Heart right ventricle (tissue), 16 donors: Measurements from ENCODE around the gene WDPCP. TPM values are rescaled to one million over a fixed set of nuclear protein-coding genes. Genes with fewer than 3 reads are reported as not detected.

Source experiments
- ATAC-seq, 8 donors: fragments of 200-7000 bp; cut with Tn5 transposase; one replicate each; pipeline ENCODE4 v1.9.1; 2020; ENCODE audit warnings: mild to moderate bottlenecking in 8 of 8, moderate library complexity in 8 of 8, moderate number of reproducible peaks in 1 of 8
- DNase-seq, 2 donors: peaks; one replicate each; pipeline ENCODE4 v3.0.0-alpha.2; 2020
- H3K27ac ChIP-seq, 10 donors: fragments of 200-600 bp; sonication (generic) in 2 of 10; one replicate each; pipeline versions ENCODE4 v1.5.0 to v1.8.0; 2020 to 2022; ENCODE audit warnings: mild to moderate bottlenecking in 3 of 10
- H3K27me3 ChIP-seq, 7 donors: fragments of 200-600 bp; one replicate each; pipeline ENCODE4 v1.8.0; 2021 to 2022; ENCODE audit warnings: mild to moderate bottlenecking in 2 of 7
- H3K36me3 ChIP-seq, 9 donors: fragments of 200-600 bp; sonication (generic) in 1 of 9; one replicate each; pipeline versions ENCODE4 v1.5.0 to v1.8.0; 2020 to 2022; ENCODE audit warnings: mild to moderate bottlenecking in 2 of 9
- H3K4me1 ChIP-seq, 9 donors: fragments of 200-600 bp; sonication (generic) in 1 of 9; one replicate each; pipeline versions ENCODE4 v1.5.0 to v1.8.0; 2020 to 2022; ENCODE audit warnings: mild to moderate bottlenecking in 4 of 9
- H3K4me3 ChIP-seq, 10 donors: fragments of 200-600 bp; sonication (generic) in 2 of 10; one replicate each; pipeline versions ENCODE4 v1.5.0 to v1.8.0; 2020 to 2022; ENCODE audit warnings: mild to moderate bottlenecking in 7 of 10, moderate library complexity in 2 of 10
- H3K9me3 ChIP-seq, 11 donors: fragments of 200-600 bp in 10 of 11; sonication (generic) in 2 of 11; one replicate each; pipeline versions ENCODE4 v1.5.0 to v1.8.0; 2013 to 2022; ENCODE audit warnings: mild to moderate bottlenecking in 2 of 11, control low read depth in 1 of 11, moderate library complexity in 1 of 11
- WGBS, 2 donors: extraction: QIAGEN DNeasy Blood & Tissue Kit; methylation state at CpG; one replicate each; pipeline ENCODE4 v1.1.7; 2013; ENCODE audit warnings: inconsistent platforms in 1 of 2; 5-methylcytosine and 5-hydroxymethylcytosine counted together
- intact Hi-C, 10 donors: fragments of 100-400 bp; cut with DNase I; formaldehyde crosslinking; loops; one replicate each; pipeline versions ENCODE4 v1.11.1 to v1.14.2; 2022
- polyA plus RNA-seq, 2 donors: library from polyadenylated mRNA; stranded (reverse); fragments of 200-250 nt; gene quantifications; one replicate each; pipeline ENCODE4 v1.2.3, GENCODE V29; 2013
- total RNA-seq, 10 donors: library from RNA; stranded (reverse); fragmentation: NEBNext Ultra II Directional in 3 of 10; extraction: Animal tissue kit (Norgen Biotek cat#: 25700) in 3 of 10; gene quantifications; one replicate each; pipeline versions ENCODE4 v1.2.1 to v1.2.4, GENCODE V29; 2021 to 2023
- TF ChIP-seq, protein P1 (sequence below), 9 donors: fragments of 200-600 bp; sonication (generic) in 2 of 9; IDR thresholded peaks; one replicate each; pipeline versions ENCODE4 v1.5.0 to v1.8.0; 2021 to 2022; ENCODE audit warnings: antibody characterized with exemption in 9 of 9, mild to moderate bottlenecking in 5 of 9, moderate library complexity in 1 of 9
- donor health status: Arrhythmogenic right ventricular cardiomyopathy.
- donor health status: ischemic (EF 13 %, LVEDD 7.1; RV severe dilation, severe dysfunction).
- donor health status: healthy with polysubstance abuse.
- donor health status: DM: no; HTN: yes; CAD: no.
- donor health status: DM: no; HTN: no; CAD: no.
- donor health status: ischemic (EF 25% LVEDD 6.9; RV normal size, moderate dysfunction).
- donor health status: ischemic (EF 25% LVEDD 5.7; RV mildly dilated, moderate dysfunction).
- donor health status: healthy.
- donor health status: DM: yes; HTN: yes; CAD: no.
- donor health status: Ischemic cardiomyopathy.
- donor health status: ischemic (EF 35%, LVEDD 5.7; RV mildly dilated, moderate dysfunction).
- donor health status: nonischemic (EF 11% LVEDD 7.7; RV severe dilation, severe dysfunction).
- donor health status: DM: yes; HTN: yes; CAD: no.
- donor health status: PGD.
- donor health status: ischemic (EF 29% LVEDD 5.4; RV normal size, mild dysfunction).
- donor health status: nonischemic (EF 23%, LVEDD 6.1; RV moderate dilation, normal function).

Gene WDPCP
- total and polyA plus RNA-seq, 12 donors: 3.7 to 36.6 (median 20.2) TPM

- intact Hi-C loops: no loop called here
- no peak for ATAC-seq
- no peak overlapping the region for H3K4me3 ChIP-seq
- H3K36me3 ChIP-seq: no peaks in the 10 kb centered on the region
- no peak for DNase-seq
- H3K4me1 ChIP-seq: peaks cover 0 to 7% (median 0%) of the 10 kb centered on the region in 9 donors
- H3K9me3 ChIP-seq: peaks cover 0 to 32% (median 0%) of the 10 kb centered on the region in 11 donors
- H3K27me3 ChIP-seq: no peaks in the 10 kb centered on the region
- TF ChIP-seq, protein P1, sequence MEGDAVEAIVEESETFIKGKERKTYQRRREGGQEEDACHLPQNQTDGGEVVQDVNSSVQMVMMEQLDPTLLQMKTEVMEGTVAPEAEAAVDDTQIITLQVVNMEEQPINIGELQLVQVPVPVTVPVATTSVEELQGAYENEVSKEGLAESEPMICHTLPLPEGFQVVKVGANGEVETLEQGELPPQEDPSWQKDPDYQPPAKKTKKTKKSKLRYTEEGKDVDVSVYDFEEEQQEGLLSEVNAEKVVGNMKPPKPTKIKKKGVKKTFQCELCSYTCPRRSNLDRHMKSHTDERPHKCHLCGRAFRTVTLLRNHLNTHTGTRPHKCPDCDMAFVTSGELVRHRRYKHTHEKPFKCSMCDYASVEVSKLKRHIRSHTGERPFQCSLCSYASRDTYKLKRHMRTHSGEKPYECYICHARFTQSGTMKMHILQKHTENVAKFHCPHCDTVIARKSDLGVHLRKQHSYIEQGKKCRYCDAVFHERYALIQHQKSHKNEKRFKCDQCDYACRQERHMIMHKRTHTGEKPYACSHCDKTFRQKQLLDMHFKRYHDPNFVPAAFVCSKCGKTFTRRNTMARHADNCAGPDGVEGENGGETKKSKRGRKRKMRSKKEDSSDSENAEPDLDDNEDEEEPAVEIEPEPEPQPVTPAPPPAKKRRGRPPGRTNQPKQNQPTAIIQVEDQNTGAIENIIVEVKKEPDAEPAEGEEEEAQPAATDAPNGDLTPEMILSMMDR (IDR thresholded peaks at IDR 0.05): no peak
- H3K27ac ChIP-seq: no peak overlapping the region
Observed at GRCh38 chr2:63514781-63515180, 73.5 kb downstream of the WDPCP start.

DNA sequence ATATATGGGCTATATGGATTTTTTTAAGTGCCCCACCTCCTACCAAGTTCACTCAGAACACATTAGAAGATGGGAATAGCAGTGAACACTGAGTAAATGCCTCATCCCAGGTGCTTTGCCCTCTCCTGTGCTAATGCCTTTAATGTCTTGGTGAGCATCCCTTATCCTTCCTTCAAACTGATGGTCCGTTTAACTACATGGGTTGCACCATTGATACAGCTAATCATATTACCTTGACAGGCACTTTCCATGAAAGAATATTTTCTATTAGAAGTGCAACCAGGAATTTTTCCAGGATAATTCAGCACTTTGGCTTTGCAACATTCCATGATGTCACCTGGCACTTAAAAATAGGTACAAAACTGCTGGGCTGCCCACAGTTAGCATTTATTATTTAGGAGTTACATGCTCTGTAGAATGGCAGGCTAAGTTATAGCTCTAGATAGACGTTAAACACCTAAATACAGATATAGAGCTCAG, 74.0 kb downstream of the WDPCP start:
- H3K4me1 ChIP-seq: peaks cover 0 to 7% (median 0%) of the 10 kb centered on the region in 9 donors
- peaks cover 0 to 36% (median 0%) of the 10 kb centered on the region in 11 donors for H3K9me3 ChIP-seq
- ATAC-seq: no peak
- no peaks in the 10 kb centered on the region for H3K36me3 ChIP-seq
- whole genome bisulfite sequencing, 2 donors: 63 to 74% methylated on average over 2 of the region's 2 CpGs
- intact Hi-C loops: no loop called here
- TF ChIP-seq, protein P1 (IDR thresholded peaks at IDR 0.05): no peak
- H3K4me3 ChIP-seq: no peak overlapping the region
- H3K27ac ChIP-seq: no peak overlapping the region
- H3K27me3 ChIP-seq: no peaks in the 10 kb centered on the region
- DNase-seq: no peak

- WGBS, 2 donors: 79 to 82% methylated on average over 2 of the region's 2 CpGs
- Histone ChIP-seq H3K27me3 (no peaks in the 10 kb centered on the region), H3K36me3 (no peaks in the 10 kb centered on the region), H3K4me3 (no peak overlapping the region), H3K4me1 (peaks cover 0 to 7% (median 0%) of the 10 kb centered on the region in 9 donors), H3K27ac (no peak overlapping the region), H3K9me3 (peaks cover 0 to 44% (median 5%) of the 10 kb centered on the region in 11 donors)
- DNase-seq (no peak), ATAC-seq (no peak)
- intact Hi-C loops: no loop called here
- TF ChIP-seq, protein P1 (IDR thresholded peaks at IDR 0.05): no peak
Observed at GRCh38 chr2:63506320-63506719, 82.0 kb downstream of the WDPCP start.

DNA sequence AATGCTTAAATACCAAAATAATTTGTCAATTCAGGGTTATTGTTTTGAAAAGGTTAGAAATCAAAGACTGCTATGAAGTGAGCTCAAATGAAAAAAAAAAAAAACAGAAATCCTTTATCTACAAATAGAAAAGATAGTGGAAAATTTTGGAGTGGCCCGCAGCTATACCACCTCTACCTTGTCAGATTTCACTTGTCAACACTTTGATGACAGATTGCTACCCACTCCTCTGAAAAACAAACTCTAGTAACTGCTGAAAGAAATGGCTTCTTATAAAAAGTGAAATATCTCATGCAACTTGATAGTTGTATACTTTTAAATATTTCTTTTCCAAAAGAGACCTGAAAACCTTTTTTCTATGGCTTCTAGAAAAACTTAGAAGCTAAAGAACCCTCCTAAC, 84.5 kb downstream of the WDPCP start:
- Histone ChIP-seq H3K27ac (no peak overlapping the region), H3K9me3 (peaks cover 0 to 20% (median 0%) of the 10 kb centered on the region in 11 donors), H3K4me3 (no peak overlapping the region), H3K4me1 (peaks cover 0 to 7% (median 0%) of the 10 kb centered on the region in 9 donors), H3K36me3 (no peaks in the 10 kb centered on the region), H3K27me3 (no peaks in the 10 kb centered on the region)
- no peak for ATAC-seq
- intact Hi-C loops: no loop called here
- TF ChIP-seq, protein P1 (IDR thresholded peaks at IDR 0.05): no peak
- 65% methylated on average over 1 of the region's 1 CpG for WGBS, 2 donors
- no peak for DNase-seq
